ENCODE data around the gene SLC3A2.
A peak's percentile ranks its signal among the peaks of the same experiment; 100 is the strongest.

The SLC3A2 gene

DNA sequence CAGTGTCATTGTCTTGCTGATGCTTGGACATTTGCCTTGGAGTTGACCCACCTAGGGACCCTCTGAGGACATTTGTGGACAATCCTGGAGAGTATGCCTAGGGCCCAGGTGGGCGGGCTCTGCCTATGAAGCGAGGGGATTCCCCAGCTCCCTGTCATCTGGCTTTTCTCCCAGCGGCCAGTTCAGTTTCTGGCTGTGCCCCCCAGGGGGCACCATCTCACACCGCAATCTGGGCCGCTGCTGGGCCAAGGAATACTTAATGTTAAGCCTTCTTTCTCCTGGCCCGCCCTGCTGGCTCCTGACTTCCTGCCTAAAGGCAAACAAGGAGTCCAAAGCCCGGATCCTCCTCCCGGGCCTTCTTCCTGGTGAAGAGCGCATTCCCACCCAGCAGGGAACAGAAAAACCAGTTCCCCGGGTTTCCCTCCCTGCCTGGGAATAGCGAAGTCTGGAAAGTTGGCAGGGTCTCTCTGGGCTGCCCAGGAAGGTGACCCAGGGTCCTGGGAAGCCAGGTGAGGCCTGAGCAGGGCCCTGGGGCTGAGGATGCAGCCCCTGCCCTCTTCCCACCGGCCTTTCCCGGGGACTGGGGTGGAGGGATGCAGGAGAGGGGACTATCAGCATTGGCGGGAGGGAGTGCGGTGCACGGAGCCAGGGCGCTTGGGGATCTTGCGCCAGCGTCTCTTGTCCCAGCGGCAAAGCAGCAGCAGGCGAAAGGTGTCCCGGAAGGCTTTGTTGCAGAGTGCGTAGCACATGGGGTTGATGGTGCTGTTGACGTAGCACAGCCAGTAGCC, 28.6 kb downstream of the SLC3A2 start:
- no peak for FAIRE-seq
- DNase-seq (ENCODE audit: insufficient read length, low spot score): peak; percentile 66
- TF ChIP-seq, protein P1, sequence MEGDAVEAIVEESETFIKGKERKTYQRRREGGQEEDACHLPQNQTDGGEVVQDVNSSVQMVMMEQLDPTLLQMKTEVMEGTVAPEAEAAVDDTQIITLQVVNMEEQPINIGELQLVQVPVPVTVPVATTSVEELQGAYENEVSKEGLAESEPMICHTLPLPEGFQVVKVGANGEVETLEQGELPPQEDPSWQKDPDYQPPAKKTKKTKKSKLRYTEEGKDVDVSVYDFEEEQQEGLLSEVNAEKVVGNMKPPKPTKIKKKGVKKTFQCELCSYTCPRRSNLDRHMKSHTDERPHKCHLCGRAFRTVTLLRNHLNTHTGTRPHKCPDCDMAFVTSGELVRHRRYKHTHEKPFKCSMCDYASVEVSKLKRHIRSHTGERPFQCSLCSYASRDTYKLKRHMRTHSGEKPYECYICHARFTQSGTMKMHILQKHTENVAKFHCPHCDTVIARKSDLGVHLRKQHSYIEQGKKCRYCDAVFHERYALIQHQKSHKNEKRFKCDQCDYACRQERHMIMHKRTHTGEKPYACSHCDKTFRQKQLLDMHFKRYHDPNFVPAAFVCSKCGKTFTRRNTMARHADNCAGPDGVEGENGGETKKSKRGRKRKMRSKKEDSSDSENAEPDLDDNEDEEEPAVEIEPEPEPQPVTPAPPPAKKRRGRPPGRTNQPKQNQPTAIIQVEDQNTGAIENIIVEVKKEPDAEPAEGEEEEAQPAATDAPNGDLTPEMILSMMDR (IDR thresholded peaks at IDR 0.05; ENCODE audit: insufficient read depth, missing control alignments): peak; percentile 83

DNA sequence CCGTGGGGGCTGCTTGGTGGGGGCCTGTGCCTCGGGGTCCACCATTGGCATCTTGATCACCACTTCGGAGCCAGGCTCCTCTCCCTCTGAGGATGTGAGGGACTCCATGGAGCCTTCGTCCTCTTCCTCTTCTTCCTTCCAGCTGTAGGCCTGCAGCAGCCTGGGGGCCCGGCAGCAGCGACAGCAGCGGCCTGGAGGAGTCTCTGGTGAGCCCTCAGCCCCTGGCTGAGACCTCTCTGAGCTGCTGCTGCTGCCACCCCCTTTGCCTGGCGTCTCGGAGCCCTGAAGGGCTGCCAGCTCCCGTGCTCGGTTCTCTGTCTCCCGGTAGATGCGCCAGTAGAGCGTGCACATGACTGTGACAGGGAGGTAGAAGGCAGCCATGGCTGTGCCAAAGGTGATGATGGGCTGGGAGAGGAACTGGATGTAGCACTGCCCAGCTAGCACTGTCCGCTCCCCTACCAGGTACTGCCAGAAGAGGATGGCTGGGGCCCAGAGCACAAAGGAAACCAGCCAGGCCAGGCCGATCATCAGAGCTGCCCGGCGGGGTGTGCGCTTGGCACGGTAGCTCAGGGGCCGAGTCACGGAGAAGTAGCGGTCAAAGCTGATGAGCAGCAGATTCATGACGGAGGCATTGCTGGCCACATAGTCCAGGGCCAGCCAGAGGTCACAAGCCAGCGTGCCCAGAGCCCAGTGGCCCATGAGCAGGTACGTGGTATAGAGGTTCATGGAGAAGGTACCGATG, 29.6 kb downstream of the SLC3A2 start:
- FAIRE-seq (no peak), DNase-seq (ENCODE audit: insufficient read length, low spot score) (no peak)
- TF ChIP-seq, protein P1 (IDR thresholded peaks at IDR 0.05; ENCODE audit: insufficient read depth, missing control alignments): no peak

DNA sequence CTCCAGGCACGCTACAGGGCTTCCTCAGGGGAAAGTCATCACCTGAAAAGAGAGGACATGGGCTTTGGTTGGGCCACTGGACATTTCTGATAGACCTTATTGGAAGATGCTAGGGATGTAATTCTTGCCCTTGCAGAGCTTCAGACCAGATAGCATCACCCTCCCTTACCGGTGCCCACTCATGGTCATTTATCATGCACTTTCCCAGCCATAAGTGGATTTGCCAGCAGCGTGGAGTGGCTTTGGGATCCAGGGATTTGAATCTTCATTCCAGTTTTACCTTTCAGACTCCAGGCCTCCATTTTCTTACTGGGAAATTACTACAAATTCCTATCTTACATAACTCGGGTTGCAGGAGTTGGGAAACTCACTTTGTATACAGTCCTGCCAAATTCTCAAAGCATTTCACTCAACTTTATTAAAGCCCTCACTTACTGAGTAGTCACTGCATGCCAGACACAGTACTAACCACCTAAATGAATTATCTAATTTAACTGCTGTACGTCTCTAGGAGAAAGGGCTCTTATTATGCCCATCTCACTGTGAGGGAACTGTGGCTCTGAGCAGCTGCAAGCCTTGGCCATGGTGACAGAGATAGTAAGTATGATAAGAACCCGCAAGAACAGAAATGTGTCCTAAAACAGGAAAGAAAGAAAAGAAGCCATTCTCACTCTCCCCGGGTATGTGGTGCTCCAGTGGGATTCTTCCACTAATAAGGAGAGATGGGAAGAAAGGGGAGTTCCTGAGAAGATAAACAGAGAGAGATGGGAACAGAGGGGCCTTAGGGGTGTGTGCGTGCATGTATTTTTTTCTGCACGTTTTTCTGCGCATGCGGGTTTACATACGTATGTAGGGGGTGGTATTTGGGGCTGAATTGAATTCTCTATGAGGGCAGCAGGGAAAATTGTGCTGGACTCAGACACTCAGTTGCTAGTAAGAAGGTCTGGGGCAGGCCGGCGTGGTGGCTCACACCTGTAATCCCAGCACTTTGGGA, 30.7 kb downstream of the SLC3A2 start:
- TF ChIP-seq, protein P1 (IDR thresholded peaks at IDR 0.05; ENCODE audit: insufficient read depth, missing control alignments): no peak
- FAIRE-seq (no peak), DNase-seq (ENCODE audit: insufficient read length, low spot score) (no peak)

DNA sequence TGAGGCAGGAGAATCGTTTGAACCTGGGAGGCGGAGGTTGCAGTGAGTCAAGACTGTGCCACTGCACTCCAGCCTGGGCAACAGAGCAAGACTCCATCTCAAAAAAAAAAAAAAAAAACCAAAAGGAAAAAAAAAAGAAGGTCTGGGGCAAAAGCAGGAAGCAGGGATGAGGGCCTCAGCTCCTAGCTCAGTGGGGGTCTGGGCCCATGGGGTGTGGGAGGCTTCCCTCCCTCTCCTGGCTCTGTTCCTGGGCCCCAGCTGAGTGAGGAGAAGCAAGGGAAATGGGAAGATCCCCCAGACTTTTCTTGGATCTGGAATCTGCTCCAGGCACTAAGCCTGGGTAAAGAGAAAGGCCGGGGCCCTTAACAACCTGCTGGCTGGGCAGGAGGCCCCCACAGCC, 31.6 kb downstream of the SLC3A2 start:
- TF ChIP-seq, protein P1 (IDR thresholded peaks at IDR 0.05; ENCODE audit: insufficient read depth, missing control alignments): no peak
- no peak for DNase-seq (ENCODE audit: insufficient read length, low spot score)
- FAIRE-seq: no peak

DNA sequence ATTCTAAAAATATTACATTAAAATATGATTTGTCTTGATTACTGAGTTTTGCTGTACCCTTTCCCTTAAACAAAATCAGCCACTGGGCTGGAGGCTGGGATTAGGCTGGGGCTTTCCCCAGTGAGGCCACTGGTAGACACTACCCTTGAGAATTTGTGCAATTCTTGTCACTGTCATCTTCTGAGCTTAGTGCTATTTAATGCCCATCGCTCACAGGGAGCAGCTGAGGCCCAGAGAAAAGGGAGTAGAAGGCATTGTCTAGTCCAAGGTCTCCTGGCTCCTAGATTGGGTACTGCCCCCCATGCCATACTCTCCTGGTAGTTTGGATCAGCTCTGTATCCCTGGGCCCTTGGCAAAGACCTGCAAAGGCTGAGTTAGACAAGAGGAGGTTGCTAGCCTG, 33.7 kb downstream of the SLC3A2 start:
- TF ChIP-seq, protein P1 (IDR thresholded peaks at IDR 0.05; ENCODE audit: insufficient read depth, missing control alignments): no peak
- DNase-seq (ENCODE audit: insufficient read length, low spot score) (no peak), FAIRE-seq (no peak)

DNA sequence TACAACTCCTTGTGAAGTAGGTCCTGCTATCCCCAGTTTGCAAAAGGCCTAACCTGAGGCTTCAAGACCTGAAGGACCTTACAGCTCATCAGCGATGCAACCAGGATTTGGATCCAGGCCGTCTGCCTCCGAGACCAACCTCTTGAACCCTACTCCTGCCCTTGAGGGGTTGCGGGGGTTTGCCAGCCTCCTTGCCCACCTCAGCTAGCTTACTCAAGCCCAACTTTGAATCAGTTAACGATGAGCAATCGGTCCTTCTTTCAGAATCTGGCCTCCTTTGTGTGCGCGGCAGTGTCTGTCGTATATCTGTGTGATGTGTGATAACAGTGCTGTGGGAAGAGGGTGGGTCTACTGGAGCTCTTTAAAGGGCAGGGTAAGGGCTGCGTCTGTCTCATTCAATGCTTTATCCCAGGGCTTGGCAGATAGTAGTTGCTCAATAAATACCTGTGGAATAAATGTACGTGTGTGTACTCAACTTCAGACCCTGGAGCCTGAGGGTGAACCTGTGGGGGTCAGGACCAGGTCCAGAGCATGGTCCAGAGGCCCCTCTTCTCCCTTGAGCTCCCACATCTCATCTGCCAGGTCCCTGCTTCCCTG, 37.3 kb downstream of the SLC3A2 start:
- no peak for FAIRE-seq

More for the DNA sequence above, 37.3 kb downstream of the SLC3A2 start:
- TF ChIP-seq, protein P1 (IDR thresholded peaks at IDR 0.05; ENCODE audit: insufficient read depth, missing control alignments): no peak
- no peak for DNase-seq (ENCODE audit: insufficient read length, low spot score)
